Prostate gland (tissue), 2 donors: ENCODE measurements around the gene COPE.

Experiments used
- CTCF ChIP-seq, 4 experiments: fragments of 200-600 bp in 2 of 4; fragments of 450-650 bp in 2 of 4; sonication (generic) in 2 of 4; IDR thresholded peaks; 1 replicate in 3 of 4; 2 replicates in 1 of 4; pipeline ENCODE4 v1.5.1; 2016 to 2019; ENCODE audit warnings: antibody characterized with exemption in 4 of 4, mild to moderate bottlenecking in 2 of 4, moderate library complexity in 2 of 4
- POLR2AphosphoS5 ChIP-seq: sonication (generic); formaldehyde crosslinking; IDR thresholded peaks from one replicate; pipeline ENCODE4 v1.6.1; 2017; ENCODE audit warnings: antibody characterized with exemption

GRCh38 chr19:18895824-18896341 lies 23.3 kb downstream of the COPE start, which contains the start of gene CERS1:
- TF ChIP-seq CTCF (IDR thresholded peaks at IDR 0.05) = no peak
- TF ChIP-seq POLR2AphosphoS5 = no peak
